ENCODE data around the gene ALDH1A1.

The ALDH1A1 gene

DNA sequence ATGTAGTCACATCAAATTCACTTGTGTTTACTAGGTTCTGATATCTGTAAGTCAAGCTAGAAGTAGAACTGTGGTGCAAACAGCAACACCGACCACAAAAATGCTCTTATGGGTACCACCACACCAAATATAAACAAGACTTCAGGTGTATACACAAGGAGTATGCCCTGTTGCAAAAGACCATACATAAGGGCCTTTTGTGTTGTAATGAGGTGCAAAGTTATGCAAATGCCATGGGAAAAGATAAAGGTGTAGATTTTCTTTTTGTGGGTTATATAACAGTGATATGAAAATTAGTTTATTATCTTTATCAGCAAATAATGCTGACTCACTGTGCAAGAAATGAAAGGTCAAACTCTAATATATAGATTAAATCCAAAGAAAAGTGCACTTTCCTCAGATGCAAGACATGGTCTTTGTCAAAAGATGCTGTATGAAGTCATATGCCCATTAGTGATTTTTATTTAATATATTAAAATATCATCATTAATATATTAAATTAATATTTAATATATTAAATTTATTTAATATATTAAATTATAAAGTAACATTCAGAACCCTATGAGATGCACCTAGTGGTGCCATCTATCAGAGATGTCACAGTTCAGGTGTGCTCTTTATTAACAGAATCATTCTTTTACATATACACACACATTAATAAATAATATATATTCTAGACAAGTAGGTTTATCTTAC, 26.7 kb upstream of the ALDH1A1 start:
- DNase-seq (ENCODE audit: low spot score): no peak

DNA sequence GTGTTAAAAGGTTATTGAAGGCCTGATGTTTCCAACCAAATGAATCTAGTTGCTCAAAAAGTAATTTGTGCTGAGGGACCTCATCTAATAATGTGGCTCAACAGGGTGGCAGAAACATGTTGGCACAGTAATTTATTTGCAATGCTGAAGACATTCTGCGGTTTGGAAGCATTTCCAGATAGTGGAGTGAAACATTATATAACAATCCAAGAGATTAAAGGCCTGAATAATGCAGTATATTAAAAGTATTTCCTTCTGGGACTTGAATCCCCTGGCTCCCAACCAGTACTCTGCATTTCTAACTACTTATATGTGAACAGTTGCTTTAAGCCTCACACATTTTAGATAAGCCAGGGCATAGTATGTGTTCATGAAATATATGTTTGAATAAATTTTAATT, 25.9 kb upstream of the ALDH1A1 start:
- no peak for DNase-seq (ENCODE audit: low spot score)

DNA sequence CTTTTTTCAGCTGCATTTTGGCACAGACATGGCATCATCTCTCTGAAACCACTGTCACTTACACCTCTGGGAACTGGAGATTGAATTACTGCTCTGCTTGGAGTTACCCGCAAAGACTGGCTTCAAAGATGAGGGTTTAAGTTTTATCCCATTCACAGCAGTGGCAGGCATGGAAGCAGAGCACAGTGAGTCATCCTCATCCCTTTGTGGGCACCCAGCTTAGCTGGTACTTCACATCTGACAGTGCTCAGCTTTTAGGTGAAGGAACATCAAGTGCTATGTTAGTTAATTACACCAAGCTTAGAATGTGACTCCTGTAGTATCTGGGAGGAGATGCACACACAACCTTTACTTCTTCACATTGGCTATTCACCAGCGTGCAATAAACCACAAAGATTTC, 24.8 kb upstream of the ALDH1A1 start:
- DNase-seq (ENCODE audit: low spot score): no peak

DNA sequence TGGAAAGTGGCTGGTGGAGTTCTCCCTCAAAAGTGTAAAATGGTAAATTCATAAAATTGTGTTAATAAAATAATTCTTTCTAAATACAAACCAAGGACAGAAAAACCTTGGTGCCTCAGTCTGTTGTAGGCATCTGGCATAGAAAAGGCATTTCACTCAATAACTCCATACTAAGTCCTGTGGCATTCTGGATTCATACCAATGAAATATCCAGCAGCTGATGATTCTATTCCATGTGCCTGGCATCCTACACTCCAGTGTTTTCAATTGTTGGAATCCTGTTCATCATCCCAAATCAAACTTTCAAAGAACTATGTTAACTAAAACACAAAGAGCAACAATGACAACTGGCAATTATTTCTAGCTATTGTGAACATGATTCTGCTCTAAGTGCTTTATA, 21.6 kb upstream of the ALDH1A1 start:
- no peak for DNase-seq (ENCODE audit: low spot score)

DNA sequence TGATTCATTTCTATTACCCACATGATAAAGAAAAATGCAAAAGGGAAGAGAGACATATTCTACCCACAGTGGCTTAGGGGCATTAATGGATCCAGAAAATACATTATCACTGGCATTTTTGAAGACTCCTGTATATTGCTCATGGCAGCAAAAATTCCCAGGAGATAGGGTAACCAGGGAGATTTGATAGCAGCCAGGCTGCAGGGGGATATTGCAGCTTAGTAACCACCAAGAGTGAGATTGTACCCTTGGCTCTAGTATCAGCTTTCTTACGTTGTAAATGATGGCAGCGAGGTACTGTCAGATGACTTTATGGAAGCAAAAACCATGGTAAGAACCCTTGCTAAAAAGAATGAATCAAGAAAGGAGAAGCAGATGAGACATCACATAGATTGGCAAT, 19.8 kb upstream of the ALDH1A1 start:
- DNase-seq (ENCODE audit: low spot score): no peak

DNA sequence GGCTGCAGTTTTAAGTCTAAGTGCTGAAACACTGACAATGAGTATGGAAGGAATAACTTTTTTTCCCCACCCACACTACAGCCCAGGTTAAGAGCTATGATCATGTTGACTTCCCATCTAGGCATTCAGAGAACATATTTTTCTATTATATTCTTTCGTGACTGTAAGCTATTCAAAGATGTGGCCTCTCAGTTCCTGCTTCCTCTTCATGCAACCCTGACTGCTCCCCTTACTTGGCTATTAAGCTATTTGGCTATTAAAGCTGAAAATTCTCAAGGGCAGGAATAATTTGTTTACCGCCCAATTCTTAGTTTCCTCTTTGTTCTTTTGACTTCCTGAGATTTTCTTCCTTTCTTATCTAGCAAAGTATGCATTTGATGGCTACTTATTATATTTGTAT, 18.6 kb upstream of the ALDH1A1 start:
- DNase-seq (ENCODE audit: low spot score): no peak

DNA sequence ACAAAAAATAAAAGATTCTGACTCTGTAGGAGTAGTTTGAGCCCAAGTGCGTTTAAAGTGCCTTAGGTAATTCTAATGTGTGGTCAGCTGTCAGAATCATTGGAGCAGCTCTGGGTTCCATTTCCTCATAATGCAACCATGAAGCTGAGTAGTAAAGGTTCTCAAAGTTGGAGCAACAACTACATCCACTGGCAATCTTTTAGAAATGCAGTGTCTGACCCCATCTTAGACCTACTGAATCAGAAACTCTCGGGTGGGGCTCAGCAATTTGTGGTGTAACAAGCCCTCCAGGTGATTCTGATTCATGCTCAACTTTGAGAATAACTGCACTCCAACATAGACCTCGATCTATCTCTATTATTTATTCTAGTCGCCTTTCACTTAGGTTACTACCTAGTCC, 7.6 kb upstream of the ALDH1A1 start:
- no peak for DNase-seq (ENCODE audit: low spot score)

DNA sequence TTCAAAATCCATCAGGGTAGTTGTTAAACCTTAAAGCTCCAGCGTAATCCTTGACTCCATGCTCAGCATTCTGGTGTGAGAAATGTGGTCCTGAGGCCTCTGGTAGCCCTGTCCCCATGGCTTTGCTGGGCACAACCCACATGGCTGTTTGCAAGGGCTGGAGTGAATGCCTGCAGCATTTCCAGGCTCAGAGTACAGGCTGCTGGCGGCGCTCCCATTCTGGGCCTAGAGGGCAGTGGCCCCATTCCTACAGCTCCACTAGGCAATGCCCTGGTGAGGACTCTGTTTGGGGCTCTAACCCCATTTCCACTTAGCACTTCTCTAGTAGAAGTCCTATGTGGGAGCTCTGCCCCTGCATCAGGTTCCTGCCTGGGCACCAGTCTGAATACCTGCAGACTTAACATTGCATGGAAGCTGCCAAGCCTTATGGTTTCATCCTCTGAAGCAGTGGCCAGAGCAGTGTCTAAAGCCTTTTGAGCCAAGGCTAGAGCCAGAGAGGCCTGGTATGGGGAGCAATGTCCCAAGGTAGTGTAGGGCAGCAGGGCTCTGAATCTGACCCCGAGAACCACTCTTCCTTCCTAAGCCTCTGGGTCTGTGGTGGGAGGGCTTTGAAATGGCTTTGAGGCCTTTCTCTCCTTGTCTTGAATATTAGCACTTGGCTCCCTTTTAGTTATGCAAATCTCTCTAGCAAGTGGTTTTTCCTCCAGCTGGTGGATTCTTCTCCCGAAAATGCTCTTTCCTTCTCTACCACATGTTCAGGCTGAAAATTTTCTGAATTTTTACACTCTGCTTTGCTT, 5.8 kb upstream of the ALDH1A1 start:
- DNase-seq (ENCODE audit: low spot score): no peak

DNA sequence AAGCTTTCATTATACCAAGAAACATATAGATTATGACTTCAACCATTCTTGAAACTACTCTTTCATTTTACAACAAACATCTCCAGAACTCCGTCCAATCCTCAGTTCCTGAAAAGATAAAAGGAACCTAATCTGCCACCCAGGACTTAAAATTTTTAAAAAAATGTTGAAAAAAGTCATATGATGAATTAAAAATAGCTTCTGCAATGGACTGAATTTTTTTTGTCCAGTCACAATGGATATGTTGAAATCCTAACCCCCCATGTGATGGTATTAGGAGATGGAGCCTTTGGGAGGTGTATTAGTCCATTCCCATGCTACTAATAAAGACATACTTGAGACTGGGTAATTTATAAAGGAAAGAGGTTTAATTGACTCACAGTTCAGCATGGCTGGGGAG, 2.7 kb upstream of the ALDH1A1 start:
- no peak for DNase-seq (ENCODE audit: low spot score)

DNA sequence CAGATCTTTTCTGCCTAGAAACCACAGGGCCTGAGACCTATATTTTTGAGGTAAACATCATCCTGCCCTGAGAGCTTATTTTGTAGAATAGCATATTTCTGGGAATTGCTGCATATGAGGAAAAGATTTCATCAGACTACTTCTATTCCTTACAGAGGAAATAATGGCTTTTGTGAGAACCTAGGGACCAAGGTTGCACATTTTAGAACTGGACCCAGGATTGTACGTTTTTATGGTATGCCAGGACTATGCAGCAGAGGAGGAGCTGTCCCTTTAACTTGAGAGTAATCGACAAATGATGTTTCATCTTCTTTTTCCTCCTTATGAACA, 2.2 kb upstream of the ALDH1A1 start:
- DNase-seq (ENCODE audit: low spot score): no peak

DNA sequence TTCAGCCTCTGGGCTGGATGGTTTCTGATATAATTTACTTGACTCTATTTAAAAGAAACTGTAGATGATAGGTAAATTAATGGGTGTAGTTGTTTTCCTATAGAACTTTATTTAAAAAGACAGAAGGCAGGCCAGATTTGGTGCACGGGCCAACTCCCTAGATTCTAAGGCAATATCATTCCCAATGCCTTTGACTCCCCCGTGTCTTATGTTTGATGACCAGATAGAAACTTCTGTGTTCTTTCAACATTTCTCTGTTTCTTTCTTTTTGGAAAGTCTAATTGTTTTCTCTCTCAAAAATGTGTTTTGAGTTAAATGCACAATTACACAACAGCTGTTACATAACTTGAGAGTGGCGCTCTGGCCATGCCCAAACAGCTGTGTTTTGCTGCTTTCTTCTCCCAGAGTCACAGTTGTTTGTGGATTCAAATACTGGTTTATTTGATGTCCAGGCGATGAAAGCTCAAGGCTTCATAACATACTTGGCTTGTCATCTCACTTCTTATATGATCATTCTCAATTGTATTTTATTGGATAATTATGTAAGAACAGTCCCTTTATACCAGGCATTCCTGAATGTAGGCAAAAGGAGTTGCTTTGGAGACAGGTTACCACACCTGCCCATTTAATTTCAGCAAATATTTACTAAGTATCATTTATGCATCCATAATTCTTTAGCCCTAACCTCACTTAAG, 1.7 kb upstream of the ALDH1A1 start:
- DNase-seq (ENCODE audit: low spot score): no peak

DNA sequence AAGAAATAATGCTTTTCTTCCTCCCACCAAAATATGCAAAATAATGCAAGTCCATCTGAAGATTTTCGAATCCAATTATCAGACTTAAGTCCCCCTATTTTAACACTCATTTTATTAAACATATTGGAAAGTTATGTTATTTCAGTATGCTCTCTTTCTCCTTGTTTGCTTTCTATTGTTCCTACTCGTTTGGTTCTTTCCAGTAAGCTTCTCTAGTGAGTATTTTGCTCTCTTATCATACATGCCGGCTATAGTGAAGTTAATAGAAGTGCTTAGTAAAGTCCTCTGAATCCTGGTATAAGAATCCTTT, 517 bp downstream of the ALDH1A1 start:
- DNase-seq (ENCODE audit: low spot score): no peak

DNA sequence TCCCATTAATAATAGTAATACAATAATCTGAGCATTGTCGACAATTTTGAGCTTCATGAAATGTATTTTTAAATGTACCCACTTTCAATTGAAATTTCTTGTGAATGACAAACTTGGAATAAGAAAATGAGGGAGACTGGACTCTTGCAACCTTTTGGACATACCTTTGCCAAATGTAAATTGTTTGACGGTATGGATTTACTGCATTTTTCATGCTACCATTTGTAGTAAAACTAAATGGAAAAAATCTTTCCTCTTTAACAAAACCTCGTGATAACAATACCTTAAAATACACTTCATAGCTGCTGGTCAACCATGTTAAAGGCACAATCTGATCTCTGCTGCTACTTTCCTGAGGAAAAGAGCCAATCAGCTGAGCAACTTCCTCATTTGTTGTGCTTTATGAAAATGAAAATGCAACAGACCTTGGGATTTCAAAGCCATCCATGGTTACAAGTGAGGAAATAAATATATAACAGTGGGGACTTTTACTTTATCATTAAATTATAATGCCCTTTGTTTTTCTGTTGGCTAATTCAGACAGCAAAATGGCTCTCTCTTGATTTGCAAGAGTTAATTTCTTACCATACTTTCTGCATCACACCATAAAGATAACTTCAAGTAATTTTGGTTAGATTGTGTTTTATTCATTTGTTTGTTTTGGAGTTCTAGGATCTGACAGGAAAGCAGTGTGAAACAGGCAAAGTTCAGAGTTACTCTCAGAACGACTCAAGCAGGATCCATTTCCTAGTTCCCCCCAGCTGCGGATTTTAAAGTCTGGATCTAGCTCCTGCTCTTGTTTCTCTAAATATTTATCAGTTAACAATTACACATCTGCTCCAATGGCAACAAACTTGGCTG, 1.1 kb downstream of the ALDH1A1 start:
- DNase-seq (ENCODE audit: low spot score): no peak

DNA sequence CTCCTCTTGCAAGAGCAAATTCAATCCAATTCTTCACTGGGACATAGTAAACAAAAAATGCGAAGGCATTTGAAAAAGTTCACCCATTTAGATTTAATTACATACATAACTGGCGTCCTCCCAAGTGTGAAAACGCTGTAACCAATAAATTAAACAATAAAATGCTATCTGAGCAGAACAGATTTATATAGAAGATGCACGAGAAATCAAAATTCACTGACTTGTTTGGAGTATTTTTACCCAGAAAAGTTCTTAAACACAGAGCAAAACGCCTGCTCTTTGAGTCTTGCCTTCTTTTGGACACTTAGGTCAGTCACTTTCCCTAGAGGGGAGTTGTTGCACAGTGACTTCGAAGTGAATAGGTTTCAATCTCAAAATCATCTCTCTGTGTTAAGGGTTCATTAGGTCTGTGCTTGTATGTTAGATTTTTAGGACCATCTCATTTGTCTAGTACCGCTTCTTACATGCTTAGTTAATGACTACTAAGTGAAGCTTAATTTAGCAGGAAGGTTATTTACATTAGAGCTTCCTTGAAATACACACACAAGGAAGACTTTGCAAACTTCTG, 1.9 kb downstream of the ALDH1A1 start:
- DNase-seq (ENCODE audit: low spot score): no peak

DNA sequence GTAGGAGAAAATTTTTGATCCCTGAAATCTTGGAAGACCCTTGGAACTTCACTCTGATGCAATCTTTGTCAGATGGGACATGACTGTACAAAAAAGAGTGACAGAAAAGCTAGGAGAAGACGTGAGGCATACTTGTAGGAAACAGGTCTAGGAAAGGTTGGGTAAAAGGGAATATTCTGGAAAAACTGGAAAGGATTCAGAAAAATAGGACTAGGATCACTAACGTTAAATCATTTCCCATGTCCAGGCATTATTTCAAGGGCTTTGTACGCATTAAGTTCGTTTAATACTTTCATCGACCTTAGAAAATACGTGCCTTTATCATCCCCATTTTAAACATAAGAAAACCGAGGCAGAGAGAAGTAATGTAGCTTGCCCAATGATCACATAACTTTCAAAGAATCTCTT, 2.9 kb downstream of the ALDH1A1 start:
- DNase-seq (ENCODE audit: low spot score): no peak

DNA sequence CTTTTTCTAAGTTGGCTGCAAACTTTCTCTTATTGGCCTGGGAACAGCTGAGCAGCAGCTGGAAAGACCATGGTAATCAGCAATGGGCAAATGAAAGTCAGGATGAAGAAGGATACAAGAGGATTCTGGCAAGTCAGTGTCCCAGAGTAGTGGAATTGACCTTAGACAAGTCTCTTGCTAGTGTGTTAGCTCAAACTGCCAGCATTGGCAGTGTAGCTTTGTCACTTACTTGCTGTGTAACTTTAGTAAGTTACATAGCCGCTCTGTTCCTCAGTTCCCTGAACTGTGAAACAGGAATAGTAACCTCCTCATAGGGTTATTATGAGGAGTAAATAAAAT, 3.6 kb downstream of the ALDH1A1 start:
- DNase-seq (ENCODE audit: low spot score): no peak

DNA sequence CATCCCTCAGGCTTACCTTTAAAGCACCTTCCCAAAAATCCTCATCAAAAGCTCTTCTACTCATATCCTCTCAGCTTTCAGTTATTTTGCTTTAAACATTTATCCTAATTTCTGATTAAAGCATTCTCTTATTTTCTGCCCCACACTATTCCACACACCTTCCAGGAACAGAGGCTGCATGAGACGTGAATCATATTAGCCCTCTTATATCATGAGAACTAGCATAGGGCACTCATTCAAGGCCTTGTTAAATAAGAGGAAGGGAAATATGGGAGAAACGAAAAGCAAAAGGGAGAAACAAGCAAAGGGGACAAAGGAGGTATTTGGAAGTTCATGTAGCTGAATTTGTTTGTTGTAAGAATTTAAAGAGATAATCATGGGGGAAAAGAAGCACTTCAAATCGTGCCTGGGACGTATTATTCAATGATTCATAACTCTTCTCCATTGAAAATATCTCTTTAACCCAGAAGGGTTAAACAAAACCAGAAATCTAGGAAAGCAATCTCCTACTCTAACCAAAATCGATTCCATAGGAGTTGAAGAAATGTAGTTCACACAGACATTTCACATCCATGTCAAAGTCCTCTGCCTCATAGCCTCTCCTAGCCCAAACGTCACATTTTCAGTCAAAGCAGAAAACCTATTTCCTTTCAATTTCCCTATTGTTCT, 4.1 kb downstream of the ALDH1A1 start:
- DNase-seq (ENCODE audit: low spot score): no peak

DNA sequence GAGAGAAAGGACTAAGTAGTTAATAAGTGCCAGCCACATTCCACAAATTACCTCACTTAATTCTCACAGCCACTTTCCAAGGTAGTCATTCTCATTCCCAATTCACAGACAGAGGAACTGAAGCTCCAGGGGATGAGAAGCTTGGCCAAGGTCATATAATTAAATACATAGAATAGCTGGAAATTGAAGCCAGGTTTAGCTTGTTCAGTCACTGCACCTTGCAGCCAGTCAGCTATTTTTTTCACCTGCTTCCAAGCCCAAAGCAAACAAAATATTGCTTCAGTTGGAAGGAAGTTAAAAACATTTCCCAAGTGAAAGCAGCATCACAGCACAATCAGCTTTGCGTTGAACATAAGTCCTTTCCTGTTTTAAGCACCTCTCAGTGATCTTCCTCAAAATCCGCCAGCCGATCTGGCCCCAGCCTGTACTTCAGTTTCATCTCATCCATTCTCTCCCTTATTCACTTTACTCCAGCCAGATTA, 4.8 kb downstream of the ALDH1A1 start:
- DNase-seq (ENCODE audit: low spot score): no peak

DNA sequence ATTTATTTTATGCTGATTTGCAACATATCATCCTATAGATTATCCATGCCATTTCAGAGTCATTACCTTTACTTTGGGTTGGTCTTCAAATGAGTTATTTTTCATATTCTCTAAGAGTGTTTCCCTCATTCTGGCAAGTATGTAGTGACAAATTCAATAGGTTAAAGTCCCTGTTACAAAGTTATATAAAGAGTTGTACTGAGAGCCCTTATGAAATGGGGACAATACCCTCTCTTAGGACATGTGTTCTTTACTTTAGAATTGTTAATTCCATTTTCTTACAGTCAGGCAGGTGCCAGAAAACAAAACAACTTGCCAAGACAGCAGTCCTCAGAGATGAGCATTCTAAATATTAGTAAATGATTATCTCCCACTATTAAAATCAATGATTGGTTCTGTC, 6.0 kb downstream of the ALDH1A1 start:
- DNase-seq (ENCODE audit: low spot score): no peak

DNA sequence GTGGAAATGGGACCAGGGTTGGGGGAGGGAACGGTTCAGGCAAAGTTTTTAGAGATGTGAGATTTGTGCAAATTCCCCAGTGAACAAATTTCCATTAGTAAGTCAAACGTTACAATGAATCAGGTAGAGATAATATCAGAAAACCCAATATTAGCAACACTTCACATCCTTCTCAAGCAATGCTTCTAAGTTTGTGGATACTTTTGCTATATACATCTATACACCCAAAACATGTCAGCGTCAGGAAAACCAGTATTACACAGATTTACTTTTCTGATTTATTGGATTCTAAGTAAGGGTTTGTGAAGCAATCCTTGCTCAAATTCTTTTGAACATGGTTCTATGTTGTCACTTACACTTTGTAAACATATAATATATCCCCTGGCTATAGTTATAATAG, 6.5 kb downstream of the ALDH1A1 start:
- DNase-seq (ENCODE audit: low spot score): no peak

DNA sequence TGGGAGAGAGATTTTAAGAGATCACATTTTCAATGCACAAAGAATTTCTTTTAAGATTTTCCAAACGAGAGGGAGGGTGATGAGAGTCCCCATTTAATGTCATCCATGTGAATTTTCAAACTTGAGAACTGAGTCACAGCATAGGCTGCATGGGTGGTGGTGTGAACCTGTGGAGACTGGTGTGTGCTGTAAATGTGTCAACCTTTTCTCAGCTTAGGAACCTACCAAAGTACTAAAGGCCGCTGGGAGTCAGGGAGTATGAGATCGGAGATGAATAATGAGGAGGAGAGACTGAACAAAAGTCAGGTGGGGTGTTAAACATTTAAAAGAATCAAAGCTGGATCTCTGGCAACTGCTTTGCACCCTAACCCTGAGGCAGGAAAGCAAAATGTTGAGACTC, 7.5 kb downstream of the ALDH1A1 start:
- no peak for DNase-seq (ENCODE audit: low spot score)
